HG02678 (cell line): Measurements from ENCODE around the gene UPF1.

Experiments
- ATAC-seq: cut with Tn5 transposase; IDR thresholded peaks from one replicate; pipeline ENCODE4 v1.9.1; 2021; ENCODE audit warnings: mild to moderate bottlenecking, moderate library complexity; ENCODE audit not compliant: unreplicated experiment

UPF1 gene

DNA sequence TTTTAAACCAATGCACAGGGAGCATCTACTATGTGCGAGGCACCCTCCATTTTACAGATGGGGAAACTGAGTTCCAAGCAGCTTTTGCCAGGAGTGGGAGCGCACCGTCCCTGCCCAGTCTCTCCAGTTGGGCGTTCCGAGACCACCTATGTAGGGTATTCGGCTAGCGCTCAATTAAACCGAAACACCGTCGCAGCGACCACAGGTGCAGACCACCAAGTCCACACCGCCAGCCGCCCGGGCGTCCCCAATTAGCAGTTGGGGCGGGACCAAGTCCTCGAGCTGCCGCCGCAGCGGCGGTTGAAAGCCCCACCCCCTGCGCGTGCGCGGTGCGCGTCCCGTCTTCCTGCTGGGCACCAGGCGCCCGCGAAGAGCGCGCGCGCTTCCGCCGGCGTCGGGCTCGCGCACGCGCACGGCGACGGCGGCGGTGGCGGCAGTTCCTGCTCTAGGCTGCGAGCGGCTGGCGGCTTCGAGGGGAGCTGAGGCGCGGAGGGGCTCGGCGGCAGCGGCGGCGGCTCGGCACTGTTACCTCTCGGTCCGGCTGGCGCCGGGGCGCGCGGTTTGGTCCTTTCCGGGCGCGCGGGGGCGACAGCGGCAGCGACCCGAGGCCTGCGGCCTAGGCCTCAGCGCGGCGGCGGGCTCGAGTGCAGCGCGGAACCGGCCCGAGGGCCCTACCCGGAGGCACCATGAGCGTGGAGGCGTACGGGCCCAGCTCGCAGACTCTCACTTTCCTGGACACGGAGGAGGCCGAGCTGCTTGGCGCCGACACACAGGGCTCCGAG lies at the start of gene UPF1:
UPF1 (plus strand) TSS at position 436 of the 782 bp plus-strand sequence; CDS start at position 687, 251 bp downstream.
- peak; percentile 85 for ATAC-seq

DNA sequence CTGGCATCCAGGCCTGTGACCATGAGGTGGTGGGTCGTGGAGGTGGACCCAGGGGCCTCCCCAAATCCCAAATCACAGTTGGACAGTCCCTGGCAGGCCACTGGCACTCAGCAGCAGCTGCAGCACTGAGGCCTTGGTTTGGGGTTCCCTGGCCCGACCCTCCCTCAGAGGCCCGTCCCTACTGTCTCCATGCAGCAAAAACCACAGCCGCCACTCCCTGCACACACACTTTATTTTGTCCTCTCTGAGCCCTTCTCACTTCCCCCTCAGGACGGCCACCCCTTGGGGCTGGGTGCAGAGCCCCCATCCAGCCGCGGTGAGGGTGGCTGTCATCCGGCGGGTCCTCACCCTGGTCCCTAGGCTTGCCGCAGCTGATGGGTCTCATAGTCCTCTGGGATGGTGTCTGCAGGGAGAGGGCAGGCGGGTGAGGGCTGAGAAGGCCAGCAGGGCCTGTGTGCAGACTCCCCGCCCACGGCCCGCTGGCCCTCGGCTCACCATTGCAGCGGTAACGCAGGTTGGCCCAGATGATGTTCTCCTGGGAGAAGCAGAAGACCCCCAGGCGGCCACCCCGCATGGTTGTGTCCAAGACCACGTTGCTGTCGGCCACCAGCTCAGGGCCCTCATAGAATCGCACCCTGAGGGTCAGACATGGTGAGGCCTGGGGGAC lies 49.1 kb upstream of the UPF1 start:
- ATAC-seq: no peak

DNA sequence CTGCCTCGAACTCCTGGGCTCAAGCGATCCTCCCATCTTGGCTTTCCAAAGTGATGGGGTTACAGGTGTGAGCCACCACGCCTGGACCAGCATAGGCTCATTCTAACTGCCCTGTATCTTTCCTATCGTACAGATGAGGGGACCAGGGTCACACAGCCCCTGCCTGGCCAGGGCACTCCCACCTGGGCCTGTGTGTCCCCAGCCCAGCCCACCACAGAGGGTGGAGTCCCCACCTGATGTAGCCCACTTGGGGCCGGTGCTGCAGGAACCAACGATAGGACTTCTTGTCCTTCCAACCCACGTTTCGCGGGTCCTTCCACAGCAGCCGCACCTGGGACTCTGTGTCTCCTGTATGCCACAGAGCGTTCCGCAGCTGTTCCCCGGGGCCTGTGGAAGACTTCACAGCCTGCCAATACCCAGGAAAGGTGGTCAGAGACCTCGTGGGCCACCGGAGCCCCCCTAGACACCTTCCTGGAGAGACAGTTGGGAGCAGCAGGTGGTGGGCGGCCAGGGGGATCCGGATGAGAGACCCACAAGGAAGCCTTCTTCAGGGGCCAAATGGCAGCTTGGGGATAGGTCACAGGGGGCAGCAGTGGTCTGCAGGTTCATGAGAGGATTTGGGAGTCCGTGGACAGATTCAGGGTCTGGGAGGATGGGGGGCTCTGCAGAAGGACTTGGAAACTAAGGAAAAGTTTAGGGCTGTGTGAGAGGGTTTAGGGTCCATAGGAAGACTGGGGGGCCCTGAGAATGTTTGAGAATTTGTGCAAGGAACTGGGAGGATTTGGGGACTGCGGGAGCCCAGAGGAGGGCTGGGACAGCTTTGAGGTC lies 47.6 kb upstream of the UPF1 start:
- ATAC-seq: no peak

DNA sequence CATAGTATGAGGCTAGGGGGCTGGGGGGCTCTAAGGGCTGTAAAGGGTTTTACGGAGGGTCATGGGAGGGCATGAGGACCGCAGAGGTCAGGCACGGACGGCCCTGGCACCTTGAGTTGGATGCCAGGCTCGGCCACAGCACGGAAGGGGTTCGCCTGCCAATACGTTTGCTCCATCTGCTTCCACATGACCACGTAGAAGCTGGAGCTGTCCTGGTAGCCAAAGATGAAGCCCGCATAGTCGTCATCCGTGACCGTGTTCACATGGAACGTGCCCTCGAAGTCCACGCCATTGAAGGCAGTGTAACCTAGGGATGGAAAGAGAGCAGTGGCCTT lies 47.0 kb upstream of the UPF1 start:
- no peak for ATAC-seq

DNA sequence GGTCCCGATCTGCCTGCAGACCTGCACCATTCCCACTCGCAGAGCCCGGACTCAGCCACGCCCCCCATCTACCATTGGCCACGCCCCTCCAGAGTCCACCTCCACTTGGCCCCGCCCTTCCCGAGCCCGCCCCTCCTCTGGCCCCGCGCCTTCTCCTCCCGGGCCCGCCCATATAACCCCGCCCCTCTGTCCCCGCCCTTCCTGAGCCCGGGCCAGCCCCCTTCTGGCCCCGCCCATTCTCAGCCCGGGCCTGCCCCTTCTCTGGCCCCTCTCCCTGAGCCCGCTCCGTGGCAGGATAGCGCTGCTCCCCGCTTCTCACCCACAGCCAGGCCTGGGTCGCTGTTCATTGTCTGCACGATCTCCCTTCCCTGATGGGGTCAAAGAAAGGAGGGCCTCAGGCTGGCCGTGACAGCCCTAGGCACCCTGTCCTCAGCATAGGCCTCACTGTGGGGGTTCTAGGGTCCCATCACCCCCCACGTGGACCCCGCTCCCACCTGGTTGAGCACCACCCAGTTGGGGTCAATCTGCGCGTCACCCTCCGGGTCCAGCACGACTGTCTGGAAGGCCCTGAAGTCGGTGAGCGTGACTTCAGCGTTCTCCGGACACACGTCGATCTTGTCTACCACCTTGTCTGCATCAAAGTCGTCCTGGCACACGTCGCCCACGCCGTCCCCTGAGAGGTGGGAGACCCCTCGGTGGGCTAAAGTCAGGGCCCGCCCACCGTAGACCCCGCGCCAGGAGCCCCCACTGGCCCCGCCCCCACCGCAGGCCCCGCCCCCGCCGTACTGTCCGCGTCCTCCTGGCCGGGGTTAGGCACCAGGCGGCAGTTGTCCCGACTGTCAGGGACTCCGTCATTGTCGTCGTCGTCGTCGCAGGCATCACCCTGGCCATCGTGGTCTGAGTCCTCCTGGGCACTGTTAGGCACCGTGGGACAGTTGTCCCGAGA lies 46.3 kb upstream of the UPF1 start:
- no peak for ATAC-seq

DNA sequence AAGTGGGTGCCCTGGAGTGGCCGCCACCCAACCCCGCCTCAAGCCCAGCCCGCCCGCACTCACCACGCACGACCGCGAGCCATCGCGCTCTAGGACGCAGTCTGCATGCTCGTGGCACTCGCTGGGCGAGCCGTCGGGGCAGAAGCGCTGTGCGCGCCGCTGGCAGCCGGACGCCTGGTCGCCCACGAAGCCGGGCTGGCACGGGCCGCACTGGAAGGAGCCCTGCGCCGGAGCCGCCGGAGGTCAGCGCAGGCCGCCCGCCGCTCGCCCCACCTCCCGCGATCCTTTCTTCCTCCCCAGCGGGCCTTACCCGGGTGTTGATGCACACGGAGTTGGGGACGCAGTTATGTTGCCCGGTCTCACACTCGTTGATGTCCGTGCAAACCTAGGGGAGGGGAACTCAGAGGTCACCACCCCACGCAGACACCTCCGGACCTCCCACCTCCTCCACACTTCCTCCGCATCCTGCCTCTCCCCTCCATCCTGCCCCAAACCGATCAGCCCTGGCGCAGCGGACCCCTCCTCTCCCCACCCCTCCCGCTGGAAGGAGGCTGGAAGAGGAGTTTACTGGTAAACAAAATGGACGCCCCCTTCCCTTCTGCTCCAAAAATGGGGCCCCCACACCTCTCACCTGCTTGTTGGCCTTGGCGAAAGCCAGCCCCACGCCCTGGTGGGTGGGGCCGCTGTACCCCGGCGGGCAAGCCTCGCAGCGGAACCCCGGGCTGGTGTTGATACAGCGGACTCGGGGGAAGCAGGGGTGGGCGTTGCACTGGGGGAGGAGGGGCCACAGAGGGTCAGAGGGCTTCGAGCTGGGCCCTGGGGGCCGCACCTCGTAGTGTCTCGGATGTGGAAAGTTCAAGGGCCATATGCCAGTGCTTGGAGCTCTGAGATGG lies 43.0 kb upstream of the UPF1 start:
- ATAC-seq: no peak

- ATAC-seq: no peak
These were observed 42.3 kb upstream of the UPF1 start for GRCh38 chr19:18789422-18789869.

DNA sequence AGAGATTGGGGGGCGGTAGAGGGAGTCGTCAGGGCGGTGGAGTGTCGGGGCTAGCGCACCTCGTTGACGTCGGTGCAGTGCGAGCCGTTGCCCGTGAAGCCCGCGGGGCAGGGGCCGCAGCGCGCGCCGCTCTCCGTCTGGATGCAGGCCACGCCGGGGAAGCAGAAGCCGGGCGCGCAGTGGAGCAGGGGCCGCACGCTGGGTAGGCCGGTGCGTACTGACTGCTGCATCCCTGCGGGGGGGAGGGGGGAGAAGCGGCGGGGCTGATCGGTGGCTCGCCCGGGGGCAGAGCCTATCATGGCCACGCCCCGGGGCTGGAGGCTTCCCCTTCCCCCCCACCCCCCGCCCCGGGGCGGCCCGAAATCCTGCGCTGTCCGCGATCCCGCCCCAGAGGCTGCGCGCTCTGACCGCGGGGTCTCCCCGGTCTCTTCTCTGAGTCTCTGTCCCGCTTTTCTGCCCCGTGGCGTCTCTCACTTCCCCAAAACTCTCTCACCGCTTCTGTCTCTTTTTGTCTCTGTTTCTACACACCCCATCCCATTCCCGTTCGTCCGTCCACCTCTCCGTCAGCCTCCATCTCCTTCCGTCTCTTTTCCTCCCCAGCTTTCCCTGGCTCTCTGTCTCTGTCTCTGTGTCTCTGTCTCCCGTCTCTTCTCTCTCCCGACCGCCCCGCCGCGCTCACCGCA lies 41.7 kb upstream of the UPF1 start:
- no peak for ATAC-seq

- ATAC-seq: no peak
These were observed 41.0 kb upstream of the UPF1 start, which contains the start of gene COMP for GRCh38 chr19:18790566-18791314. Gene COMP, minus strand, starts transcription at chr19:18791305. Its CDS starts 36 bp downstream, at chr19:18791269.

DNA sequence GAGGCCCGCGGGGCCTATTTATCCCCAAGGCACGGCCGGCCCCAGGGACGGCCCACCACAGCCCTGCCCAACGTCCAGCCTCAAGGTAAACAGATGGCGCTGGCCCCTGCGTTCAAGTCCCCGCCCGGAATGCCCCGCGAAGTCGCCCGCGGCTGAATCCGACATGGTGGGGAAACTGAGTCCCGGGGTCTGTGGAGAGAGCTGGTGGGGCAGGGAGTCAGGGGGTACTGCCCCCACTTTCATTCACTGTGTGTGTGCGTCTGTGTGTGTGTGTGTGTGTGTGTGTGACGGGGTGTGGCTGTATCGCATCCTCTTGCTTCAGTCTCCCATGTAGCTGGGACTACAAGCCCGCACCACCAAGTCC lies 40.5 kb upstream of the UPF1 start:
- ATAC-seq: no peak

DNA sequence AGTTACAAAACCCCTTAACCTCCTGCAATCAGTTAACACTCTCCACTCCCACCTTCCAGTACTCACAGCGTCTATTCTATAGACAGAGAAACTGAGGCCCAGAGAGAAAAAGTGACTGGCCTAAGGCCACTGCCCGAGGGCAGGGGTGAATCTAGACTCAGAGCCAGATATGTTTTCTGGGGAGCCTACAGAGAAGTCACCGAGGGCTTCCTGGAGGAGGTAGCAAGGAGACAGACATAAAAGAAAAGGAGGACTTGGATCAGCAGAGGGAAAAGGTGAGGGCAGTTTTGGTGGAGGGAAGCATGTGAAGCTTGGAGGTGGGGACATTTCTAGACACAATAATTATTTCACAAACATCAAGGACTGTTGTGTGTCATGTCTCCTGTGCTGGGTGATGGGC lies 39.1 kb upstream of the UPF1 start:
- ATAC-seq: no peak

DNA sequence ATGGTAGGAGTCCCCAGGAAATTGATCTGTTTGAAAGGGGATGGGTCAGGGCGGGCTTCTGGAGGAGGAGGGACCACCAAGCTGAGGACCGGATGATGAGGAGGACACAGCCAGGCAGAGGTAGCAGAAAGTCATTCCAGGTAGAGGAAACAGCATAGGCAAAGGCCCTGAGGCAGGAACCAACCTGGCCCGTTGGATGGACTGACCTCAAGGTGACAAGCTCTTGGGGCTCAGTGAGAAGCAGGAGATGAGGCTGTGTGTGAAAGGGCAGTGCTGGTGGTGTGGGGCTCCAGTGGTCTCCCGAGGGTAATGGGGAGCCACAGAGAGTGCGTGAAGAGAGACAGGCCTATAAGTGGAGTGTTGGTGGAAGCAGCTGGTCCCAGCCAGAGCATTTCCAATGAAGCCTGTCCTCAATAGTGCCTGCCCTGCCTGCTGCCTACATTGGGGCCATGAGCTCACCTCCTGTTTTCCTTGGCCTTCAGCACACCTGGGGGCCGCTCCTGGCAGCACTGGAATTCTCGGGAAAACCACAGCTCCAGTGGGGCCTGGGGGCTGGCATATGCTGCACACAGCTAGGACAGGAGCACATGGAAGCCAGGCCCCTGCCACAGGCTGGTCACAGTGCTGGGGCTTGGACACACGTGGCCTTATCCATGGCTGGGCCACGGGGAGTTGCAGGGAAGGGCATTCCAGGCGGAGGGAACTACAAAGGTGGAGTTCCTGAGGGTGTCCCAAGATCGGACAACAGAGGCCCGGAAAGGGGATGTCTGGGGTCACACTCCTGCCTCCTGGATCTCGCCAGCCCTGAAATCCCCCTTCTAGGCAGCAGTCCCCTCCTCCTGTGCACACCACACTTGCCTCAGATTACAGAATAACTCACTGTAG lies 38.4 kb upstream of the UPF1 start:
- ATAC-seq: no peak

GRCh38 chr19:18794029-18794313 lies 37.8 kb upstream of the UPF1 start:
- ATAC-seq: no peak

DNA sequence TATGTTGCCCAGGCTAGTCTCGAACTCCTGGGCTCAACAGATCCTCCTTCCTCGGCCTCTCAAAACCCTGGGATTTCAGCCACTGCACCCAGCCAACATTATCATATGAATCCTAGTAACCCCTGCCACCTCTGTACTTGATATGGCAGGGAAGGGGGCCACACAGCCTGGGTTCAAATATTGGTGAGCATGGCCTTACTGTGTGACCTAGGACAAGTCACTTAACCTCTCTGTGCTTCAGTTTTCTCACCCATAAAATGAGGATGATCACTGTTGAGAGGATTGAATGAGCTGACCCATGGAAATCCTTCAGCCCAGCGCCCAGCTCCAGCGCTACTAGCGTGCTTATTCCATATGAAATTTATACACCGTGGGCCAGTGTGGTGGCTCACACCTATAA lies 37.1 kb upstream of the UPF1 start:
- no peak for ATAC-seq

DNA sequence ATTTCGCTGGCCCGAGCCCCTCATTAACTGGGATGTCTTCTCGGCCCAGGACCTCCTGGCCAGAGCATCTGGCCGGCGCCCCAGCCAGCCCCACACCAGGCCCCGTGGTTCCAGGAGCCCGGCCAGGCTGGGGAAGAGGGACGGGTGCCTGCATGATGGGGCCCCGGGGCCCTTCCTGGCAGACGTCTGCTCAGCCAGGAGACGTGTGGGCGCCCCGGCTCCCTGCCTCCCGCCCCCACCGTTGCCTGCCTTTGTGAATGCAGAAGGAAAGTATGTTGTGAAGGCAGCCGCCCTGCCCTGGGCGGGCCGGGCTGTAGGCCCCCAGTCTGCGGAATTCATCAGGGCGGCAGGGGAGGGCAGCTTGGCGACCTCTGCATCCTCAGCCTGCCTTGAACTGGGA lies 36.2 kb upstream of the UPF1 start:
- no peak for ATAC-seq

DNA sequence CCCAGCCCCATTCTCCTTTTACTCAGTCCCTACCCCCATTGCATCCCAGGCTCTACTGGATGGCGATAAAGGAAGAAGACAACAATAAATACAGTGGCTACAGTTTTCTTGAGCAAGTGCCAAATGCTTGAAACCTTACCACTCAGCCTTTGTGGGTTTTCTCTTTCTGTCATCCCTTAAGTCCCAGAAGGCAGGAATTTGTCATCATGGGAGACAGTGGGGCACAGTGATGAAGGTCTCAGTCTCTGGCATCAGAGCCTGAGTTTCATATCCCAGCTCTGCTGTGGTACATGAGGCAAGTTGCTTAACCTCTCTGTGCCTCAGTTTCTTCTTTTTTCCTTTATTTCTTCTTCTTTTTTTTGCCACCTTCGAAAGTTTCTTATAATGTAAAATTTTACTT lies 35.5 kb upstream of the UPF1 start:
- no peak for ATAC-seq
